ENCODE measurements around the gene SAT1. TPM values are rescaled to one million over a fixed set of nuclear protein-coding genes. Genes with fewer than 3 reads are reported as not detected.

Gene SAT1
- total and polyA plus RNA-seq, 2 of the 13 experiments (the other 11 are each of a cell fraction or from before 2014, with no cell fraction given) = 216 to 1,243 TPM

DNA sequence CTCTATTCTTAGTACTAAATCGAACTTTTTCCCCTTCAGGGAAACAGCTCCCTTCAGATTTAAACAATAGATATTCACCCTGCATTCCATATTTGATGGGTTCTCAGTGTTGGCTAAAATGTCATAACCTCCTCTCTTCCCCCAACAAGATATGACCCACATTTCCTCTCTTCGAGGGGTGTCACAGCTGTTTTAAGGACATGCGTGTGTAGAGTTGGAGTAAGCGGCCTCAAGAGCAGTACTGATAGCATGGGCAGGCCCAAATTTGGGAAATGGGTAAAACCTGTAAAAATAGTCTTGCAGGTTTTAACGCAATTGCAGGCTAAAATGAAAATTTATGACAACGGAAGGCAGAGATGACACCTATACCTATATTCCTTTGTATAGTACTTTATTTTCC lies 28.7 kb downstream of the SAT1 start (continued):
- no peak for TF ChIP-seq SIX4 (CRISPR knock-in tag; IDR thresholded peaks at IDR 0.05)

DNA sequence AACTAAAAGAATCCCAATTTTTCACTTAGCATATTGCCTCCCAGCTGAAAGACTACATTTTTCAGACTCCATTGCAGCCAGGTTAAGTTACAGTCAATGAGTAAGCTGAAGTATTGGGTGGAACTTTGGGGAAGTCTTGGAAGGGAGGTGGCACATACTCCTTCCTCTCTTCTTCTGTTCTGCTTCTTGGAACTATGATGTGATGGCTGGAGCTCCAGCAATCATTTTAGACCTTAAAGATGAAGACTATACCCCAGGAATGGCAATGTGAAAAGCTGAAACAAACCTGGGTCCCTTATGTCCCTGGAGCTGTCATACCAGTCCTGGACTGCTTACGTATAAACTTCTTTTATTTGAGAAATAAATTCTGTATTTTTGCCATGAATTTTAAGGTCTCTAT lies 30.8 kb downstream of the SAT1 start:
- POLR2A ChIA-PET = no interaction called here
- CTCF ChIA-PET (ENCODE audit: low intra/inter-chr PET ratio, low total read pairs) = no interaction called here

DNA sequence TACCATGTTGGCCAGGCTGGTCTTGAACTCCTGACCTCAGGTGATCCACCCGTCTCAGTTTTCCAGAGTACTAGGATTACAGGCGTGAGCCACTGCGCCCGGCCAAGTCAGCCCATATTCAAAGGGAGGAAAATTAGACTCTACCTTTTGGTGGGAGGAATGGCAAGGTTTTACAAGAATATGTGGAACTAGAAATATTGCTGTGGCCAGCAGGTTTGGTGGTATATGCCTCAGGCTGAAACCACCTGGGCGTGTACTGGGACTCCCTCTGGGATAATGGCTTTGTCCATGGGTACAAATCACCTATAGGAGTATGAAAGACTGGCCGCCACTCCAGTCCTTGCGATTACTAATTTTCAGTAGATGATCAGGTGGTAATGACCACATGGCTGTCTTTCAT lies 32.4 kb downstream of the SAT1 start:
- BruUV-seq (replicated peaks) = no TSS peak
- intact Hi-C loops (cut with micrococcal nuclease; ENCODE audit: unreplicated experiment) = no loop called here
- no peak overlapping the region for H3K4me3 ChIP-seq (replicated peaks in 1 of 3; ENCODE audit: insufficient read depth in 1 of 3, low read depth in 2 of 3, low read length in 3 of 3)
- no peaks in the 10 kb centered on the region for H3K9me3 ChIP-seq (ENCODE audit: low read length)
- peaks cover 10% of the 10 kb centered on the region for H3K4me1 ChIP-seq (ENCODE audit: insufficient read depth, low read length)
- H3K79me2 ChIP-seq (ENCODE audit: insufficient read depth, low read length) = no peaks in the 10 kb centered on the region
- FAIRE-seq = no peak
- no peak for DNase-seq (ENCODE audit: low spot score)
- ChIA-PET POLR2A (no interaction called here), CTCF (ENCODE audit: low intra/inter-chr PET ratio, low total read pairs) (no interaction called here)
- no peak for ATAC-seq
- WGBS (ENCODE audit: low lambda C conversion rate) = 100% methylated on average over 4 of the region's 7 CpGs
- no peak overlapping the region for H3K27ac ChIP-seq (ENCODE audit: extremely low read length, insufficient read depth, low read length)
- H2AFZ ChIP-seq (ENCODE audit: low read length) = no peak overlapping the region
- H4K20me1 ChIP-seq (ENCODE audit: insufficient read depth, low read length) = no peaks in the 10 kb centered on the region
- no peaks in the 10 kb centered on the region for H3K27me3 ChIP-seq (ENCODE audit: control insufficient read depth in 1 of 2, insufficient read depth in 2 of 2, low read length in 2 of 2)
- H3K4me2 ChIP-seq (ENCODE audit: low read depth, low read length) = no peak overlapping the region
- H3K36me3 ChIP-seq (replicated peaks in 1 of 2; ENCODE audit: control insufficient read depth in 1 of 2, insufficient read depth in 2 of 2, low read length in 2 of 2) = no peaks in the 10 kb centered on the region
- in situ Hi-C loops (cut with HindIII; ENCODE audit: extremely low pct_ligation_motif_present, low pct_unique_long_range_greater_than_20kb) = no loop called here
- no peak overlapping the region for H3K9ac ChIP-seq (ENCODE audit: insufficient read depth, low read depth, low read length)
- no peak for TF ChIP-seq BORCS8-MEF2B (CRISPR knock-in tag; IDR thresholded peaks at IDR 0.05)
- no peak for TF ChIP-seq ZNF251 (CRISPR knock-in tag; IDR thresholded peaks at IDR 0.05)
- no peak for TF ChIP-seq TCF7 (IDR thresholded peaks at IDR 0.05; ENCODE audit: low read depth)
- no peak for TF ChIP-seq ZNF550 (CRISPR knock-in tag; IDR thresholded peaks at IDR 0.05; ENCODE audit: borderline replicate concordance)
- TF ChIP-seq XRCC5 (optimal IDR thresholded peaks at IDR 0.05; ENCODE audit: low read length) = no peak
- TF ChIP-seq RXRB (CRISPR knock-in tag; IDR thresholded peaks at IDR 0.05; ENCODE audit: borderline replicate concordance) = no peak
- no peak for TF ChIP-seq MXD4 (CRISPR knock-in tag; IDR thresholded peaks at IDR 0.05)
- TF ChIP-seq FIP1L1 (IDR thresholded peaks at IDR 0.05; ENCODE audit: borderline replicate concordance, insufficient read depth, low read depth, low read length) = no peak
- no peak for TF ChIP-seq IKZF4 (CRISPR knock-in tag; IDR thresholded peaks at IDR 0.05; ENCODE audit: borderline replicate concordance, low read depth, not compliant biosample characterization)
- TF ChIP-seq, protein P1, sequence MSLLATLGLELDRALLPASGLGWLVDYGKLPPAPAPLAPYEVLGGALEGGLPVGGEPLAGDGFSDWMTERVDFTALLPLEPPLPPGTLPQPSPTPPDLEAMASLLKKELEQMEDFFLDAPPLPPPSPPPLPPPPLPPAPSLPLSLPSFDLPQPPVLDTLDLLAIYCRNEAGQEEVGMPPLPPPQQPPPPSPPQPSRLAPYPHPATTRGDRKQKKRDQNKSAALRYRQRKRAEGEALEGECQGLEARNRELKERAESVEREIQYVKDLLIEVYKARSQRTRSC (CRISPR knock-in tag; IDR thresholded peaks at IDR 0.05; ENCODE audit: low read depth) = no peak
- TF ChIP-seq CENPT (CRISPR knock-in tag; IDR thresholded peaks at IDR 0.05; ENCODE audit: low read depth) = no peak

More for the DNA sequence above, 30.8 kb downstream of the SAT1 start:
- no peak for ATAC-seq
- Histone ChIP-seq H3K4me3 (replicated peaks in 1 of 3; ENCODE audit: insufficient read depth in 1 of 3, low read depth in 2 of 3, low read length in 3 of 3) (no peak overlapping the region), H4K20me1 (ENCODE audit: insufficient read depth, low read length) (no peaks in the 10 kb centered on the region), H3K4me2 (ENCODE audit: low read depth, low read length) (no peak overlapping the region), H2AFZ (ENCODE audit: low read length) (no peak overlapping the region), H3K27ac (ENCODE audit: extremely low read length, insufficient read depth, low read length) (no peak overlapping the region), H3K27me3 (ENCODE audit: control insufficient read depth in 1 of 2, insufficient read depth in 2 of 2, low read length in 2 of 2) (no peaks in the 10 kb centered on the region), H3K79me2 (ENCODE audit: insufficient read depth, low read length) (no peaks in the 10 kb centered on the region), H3K4me1 (ENCODE audit: insufficient read depth, low read length) (no peaks in the 10 kb centered on the region), H3K36me3 (replicated peaks in 1 of 2; ENCODE audit: control insufficient read depth in 1 of 2, insufficient read depth in 2 of 2, low read length in 2 of 2) (no peaks in the 10 kb centered on the region), H3K9ac (ENCODE audit: insufficient read depth, low read depth, low read length) (no peak overlapping the region), H3K9me3 (ENCODE audit: low read length) (no peaks in the 10 kb centered on the region)
- TF ChIP-seq MYNN (CRISPR knock-in tag; IDR thresholded peaks at IDR 0.05; ENCODE audit: low read depth) = no peak
- TF ChIP-seq, protein P2, sequence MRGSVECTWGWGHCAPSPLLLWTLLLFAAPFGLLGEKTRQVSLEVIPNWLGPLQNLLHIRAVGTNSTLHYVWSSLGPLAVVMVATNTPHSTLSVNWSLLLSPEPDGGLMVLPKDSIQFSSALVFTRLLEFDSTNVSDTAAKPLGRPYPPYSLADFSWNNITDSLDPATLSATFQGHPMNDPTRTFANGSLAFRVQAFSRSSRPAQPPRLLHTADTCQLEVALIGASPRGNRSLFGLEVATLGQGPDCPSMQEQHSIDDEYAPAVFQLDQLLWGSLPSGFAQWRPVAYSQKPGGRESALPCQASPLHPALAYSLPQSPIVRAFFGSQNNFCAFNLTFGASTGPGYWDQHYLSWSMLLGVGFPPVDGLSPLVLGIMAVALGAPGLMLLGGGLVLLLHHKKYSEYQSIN (CRISPR knock-in tag; IDR thresholded peaks at IDR 0.05; ENCODE audit: borderline replicate concordance) = no peak
- no peak for TF ChIP-seq ZNF792 (CRISPR knock-in tag; IDR thresholded peaks at IDR 0.05)
- no peak for TF ChIP-seq ZFP36 (IDR thresholded peaks at IDR 0.05; ENCODE audit: borderline replicate concordance, low read depth, low read length, partially characterized antibody)
- TF ChIP-seq ZNF790 (CRISPR knock-in tag; IDR thresholded peaks at IDR 0.05; ENCODE audit: borderline replicate concordance) = no peak
- no peak for TF ChIP-seq ZNF816 (CRISPR knock-in tag; IDR thresholded peaks at IDR 0.05; ENCODE audit: borderline replicate concordance)
- no peak for TF ChIP-seq ZNF557 (CRISPR knock-in tag; IDR thresholded peaks at IDR 0.05)
- TF ChIP-seq RBM22 (optimal IDR thresholded peaks at IDR 0.05; ENCODE audit: low read length) = no peak
- TF ChIP-seq ZNF253 (CRISPR knock-in tag; IDR thresholded peaks at IDR 0.05; ENCODE audit: borderline replicate concordance) = no peak
- no peak for TF ChIP-seq ZFP62 (CRISPR knock-in tag; IDR thresholded peaks at IDR 0.05)
- no peak for TF ChIP-seq ATAD3A (CRISPR knock-in tag; IDR thresholded peaks at IDR 0.05)
- DNase-seq (ENCODE audit: low spot score) = no peak
- in situ Hi-C loops (cut with HindIII; ENCODE audit: extremely low pct_ligation_motif_present, low pct_unique_long_range_greater_than_20kb) (no loop called here), intact Hi-C loops (cut with micrococcal nuclease; ENCODE audit: unreplicated experiment) (no loop called here)
- no TSS peak for BruUV-seq (replicated peaks)
- no peak for FAIRE-seq
- WGBS (ENCODE audit: low lambda C conversion rate) = 100% methylated on average over 1 of the region's 1 CpG

Measured in HepG2 (cell line).